Stimulated activated CD4-positive, alpha-beta T cell treated with anti-CD3 and anti-CD28 coated beads, Interleukin-12 subunit alpha, Interleukin-12 subunit beta, amount 100 ng/mL, for 4 hours (primary cell): ENCODE results near the gene KCNB1.
"Not testable (repeated sequence)": the region's sequence is repeated elsewhere in the genome, so short reads cannot be mapped to it uniquely, and the experiment has no call there.

ENCODE experiments used
- DNase-seq: peaks from one replicate; pipeline ENCODE4 v3.0.0-alpha.2; 2020

Gene KCNB1

DNA sequence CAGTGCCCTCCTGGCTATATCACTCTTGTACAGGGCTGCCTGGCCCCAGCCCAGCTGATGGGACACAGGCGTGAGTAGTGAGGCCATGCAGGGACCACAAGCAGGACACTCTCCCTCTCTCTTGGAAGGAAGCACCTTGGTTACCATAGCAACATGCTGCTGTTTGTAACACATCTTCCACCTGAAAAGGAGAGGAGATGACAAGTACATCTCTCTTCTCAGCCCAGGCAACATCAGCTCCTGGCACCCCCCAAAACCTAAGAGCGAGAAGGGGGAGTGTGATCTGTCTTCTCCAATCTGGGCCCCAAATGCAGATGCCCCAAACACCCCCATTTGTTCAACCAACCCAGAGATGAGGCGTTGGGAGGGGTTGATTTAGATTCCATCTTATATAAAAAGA is 49.9 kb downstream of the KCNB1 start:
- no peak for DNase-seq

DNA sequence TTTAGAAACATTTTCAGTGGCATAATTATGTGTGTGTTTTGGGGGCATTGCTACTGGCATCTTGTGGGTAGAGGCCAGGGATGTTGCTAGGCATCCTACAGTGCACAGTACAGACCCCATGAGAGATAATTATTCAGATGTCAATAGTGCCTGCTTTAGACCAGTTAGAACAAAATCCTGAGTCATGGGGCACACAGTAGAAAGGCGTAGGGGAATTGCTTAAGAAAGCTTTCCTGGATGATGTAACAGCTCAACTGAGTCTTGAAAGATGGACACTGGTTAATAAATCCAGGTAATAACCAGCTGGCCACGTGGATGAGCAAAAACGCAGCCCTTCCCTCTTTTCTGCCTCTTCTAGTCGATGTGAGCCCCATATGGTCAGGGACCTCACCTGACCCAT is 51.1 kb downstream of the KCNB1 start:
- no peak for DNase-seq

DNA sequence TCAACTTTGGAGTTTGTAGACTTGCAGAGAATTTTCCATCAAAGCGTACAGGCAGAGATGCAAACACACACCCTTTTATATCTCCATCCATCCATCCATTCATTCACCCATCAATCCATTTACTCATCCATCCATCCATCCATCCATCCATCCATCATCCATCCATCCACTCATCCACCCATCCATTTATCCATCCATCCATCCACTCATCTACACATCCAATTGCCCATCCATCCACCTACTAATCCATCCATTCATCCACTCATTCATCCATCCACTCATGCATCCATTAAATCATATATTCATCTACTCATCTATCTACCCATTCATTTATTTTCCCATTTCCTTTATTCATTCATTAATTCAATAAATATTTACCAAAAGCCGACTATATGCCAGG is 52.1 kb downstream of the KCNB1 start:
- DNase-seq, result no peak

DNA sequence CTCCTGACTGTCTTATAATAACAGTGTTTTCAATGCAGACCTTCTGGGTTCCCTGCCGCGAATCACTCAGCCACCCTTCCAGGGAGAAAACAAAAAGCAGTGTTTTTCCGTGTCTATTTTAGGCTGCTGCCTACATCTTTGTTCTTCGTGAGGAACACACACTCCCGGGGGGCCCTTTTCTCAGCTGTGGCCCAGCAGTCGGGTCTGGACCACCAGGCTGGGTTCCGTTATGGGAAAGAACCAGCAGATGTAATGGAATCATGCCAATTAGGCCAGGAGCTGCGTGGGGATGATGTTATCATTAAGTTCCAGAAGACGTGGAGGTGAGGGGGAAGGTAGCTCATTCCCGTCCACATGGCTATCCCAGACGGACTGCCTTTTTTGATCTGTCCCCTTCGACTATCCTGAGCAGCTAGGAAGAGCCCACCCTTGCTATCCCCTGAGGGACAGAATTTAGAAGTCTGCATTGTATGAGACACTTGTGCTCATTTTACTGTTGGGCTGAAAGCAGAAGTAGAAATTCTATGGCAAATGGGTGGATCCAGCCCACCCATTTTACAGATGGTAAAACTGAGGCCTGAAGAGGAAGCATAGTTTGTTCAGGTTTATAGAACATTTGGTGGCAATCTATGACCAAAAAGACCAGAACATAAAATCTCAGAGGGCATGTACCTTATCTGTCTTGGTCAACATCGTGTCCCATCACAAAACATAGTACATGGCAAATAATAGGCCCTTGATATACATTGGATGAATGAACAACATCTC is 54.5 kb downstream of the KCNB1 start:
- DNase-seq, result no peak

DNA sequence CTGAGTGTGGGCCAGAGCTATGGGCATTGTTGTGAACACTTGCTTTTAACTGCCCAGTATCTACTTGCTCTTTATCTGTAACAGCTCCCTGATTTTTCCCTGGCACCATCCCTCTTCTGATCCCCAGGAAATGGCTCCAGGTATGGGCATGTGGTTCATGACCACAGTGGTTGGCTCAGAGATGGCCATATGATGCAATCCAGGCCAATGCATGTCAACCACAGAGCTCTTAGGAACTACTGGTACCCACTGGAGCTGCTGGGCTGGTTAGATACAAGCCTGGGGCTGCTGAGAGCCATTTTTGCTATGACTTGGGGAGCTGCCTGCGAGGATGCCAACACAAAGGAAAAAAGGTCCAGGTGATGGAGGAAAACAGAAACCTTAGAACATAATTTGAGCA is 55.6 kb downstream of the KCNB1 start:
- no peak for DNase-seq

DNA sequence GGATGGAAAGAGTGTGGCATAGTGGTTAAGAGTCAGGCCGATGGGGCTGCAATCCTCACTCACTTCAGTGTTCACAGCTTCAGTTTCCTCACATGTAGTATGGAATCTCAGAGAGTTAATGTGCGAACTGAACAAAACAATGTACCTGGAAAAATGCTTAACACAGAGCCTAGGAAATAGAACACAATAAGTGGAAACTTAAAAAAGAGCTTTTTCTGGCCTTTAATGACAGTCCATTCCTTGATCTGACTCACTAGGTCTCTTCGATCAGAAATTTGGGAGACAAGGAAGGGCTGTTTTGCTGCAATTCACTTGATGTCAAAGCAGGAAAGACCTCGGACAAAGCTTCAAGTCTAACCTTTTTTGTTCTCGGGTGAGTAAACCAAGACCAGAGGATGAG is 56.1 kb downstream of the KCNB1 start:
- no peak for DNase-seq

DNA sequence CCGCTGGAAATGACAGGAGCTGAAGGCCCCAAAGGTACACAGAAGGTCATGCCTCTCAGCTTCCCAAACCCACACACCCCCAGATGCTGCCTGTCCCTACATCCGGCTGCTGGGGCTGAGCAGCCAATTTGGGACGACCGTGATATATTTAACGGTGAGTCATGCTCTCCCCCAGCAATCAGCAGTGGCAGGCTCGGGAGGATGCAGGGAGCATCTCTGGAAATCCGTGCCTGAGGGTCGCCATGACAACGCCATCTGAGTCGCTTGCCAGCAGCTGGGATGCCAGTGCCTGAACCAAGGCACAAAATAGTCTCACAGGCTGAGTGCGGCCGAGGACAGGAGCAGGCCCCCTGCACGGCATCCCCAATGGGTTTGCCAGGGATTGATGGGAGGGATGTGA is 57.9 kb downstream of the KCNB1 start:
- DNase-seq, result no peak

DNA sequence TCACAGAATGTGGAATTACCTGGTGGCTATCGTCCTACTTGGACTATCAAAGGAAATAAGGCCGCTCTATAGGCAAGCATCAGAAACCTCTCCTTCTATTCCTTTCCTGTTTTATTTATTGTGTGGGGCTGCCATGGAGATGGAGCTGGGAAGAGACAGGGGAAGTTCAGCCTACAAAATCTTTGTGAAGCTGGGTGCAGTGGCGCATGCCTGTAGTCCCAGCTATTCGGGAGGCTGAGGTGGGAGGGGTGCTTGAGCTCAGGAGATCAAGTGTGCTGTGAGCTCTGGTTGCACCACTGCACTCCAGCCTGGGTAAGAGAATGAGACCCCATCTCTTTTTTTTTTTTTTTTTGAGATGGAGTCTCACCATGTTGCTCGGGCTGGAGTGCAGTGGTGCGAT is 60.3 kb downstream of the KCNB1 start:
- no peak for DNase-seq

DNA sequence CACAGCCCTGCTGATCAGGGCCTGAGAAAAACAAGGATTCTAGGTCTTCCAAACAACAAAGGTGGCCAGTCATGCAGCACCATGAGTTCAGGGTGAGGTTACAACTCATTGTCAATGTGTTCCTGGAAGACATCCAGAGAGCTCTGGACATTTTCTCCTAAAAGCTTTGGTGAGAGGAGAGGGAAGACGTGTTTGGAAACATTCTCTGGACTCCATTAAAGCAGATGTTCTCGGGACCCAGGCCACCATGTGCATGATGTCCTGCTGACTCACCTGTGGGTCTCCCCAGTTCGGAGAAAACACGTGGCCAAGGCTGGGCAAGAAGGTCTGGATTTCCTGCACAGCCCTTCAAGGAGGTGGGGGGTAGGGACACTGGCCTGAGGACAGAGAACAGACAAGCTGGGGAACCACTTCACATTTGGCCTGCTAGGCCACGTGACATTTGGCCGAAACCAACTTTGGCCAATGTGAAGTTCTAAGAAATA is 61.6 kb downstream of the KCNB1 start:
- no peak for DNase-seq

DNA sequence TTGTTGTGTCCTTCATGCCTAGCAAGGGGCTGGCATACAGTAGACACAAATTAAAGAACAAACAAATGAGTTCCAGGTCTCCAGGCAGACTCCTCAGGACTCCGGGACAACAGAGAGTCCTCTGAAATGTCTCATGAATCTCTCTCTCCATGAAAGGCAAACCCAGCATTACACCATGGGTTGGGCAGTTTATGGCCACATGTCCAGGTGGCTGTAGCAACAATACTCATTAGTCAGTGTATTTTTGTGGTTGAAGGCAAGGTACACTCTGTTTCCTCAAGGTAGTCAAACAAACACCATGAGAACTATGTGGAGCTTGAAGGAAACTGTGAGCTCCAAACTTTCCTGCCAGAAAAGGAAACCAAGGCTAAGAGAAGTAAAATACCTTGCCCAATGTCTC is 62.2 kb downstream of the KCNB1 start:
- DNase-seq, result no peak

DNA sequence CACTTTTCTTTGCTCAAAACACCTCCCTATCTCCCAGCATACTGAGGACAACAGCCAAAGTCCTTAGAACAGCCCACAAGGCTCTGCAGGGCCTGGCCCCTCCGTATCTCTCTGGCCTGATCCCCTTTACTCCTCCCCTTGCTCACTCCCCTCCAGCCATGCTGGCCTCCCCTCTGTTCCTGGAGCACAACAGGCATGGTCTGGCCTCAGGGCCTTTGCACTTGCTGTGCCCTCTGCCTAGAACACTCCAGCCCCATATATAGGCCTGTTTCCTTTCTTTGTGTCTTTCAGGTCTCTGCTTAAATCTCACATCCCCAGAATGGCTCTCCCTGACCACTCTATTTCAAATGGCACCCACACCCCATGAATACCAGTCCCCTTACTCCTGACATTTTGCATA is 62.7 kb downstream of the KCNB1 start:
- DNase-seq, result no peak

DNA sequence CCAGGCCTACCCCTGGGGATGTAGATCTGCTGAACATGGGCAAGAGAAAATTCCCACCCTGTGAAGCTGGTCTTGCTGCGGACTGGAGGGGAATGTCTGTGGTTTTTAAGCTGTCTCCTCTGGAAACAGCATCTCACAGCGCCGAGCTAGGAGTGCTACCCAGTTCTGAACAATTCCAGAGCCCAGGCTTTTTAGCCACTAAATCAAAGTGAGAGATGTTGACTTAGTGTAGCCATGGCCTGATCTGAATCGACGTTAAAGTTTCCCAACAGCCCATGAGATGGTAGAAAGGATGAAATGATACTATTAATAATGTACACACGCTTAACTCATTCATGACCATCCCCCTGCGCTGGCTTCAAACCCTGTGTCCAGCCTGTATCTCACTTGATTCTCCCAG is 63.7 kb downstream of the KCNB1 start:
- DNase-seq, result no peak

DNA sequence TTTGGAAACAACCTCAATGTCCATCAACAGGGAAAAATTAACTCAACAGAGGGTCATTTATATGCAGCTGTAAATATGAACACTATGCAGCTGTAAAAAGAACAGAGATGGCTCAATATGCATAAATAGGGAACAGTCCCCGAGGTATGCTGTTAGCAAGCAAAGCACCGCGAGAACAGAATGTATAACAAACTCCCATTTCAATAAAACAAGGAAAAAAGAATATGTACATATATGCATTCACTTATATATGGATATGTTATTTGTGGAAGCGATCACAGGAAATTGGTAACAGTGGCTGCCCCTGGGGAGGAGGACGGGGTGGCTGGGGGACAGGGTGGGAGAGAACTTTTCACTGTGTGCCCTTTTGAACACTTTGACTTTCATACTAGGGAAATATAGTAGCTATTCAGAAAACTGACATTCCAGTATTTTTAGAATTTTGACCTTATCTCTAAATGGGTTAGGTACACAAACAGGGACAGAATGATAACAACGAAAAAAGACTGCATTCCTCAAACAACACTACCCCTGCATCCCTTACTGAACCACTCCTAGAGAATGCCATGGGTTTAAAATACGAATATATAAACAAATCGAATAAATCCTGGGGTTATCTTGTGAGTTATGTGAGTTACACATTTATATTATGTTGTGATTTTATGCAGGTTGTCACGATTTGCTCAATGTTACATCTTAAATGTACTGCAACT is 64.5 kb downstream of the KCNB1 start:
- no peak for DNase-seq

DNA sequence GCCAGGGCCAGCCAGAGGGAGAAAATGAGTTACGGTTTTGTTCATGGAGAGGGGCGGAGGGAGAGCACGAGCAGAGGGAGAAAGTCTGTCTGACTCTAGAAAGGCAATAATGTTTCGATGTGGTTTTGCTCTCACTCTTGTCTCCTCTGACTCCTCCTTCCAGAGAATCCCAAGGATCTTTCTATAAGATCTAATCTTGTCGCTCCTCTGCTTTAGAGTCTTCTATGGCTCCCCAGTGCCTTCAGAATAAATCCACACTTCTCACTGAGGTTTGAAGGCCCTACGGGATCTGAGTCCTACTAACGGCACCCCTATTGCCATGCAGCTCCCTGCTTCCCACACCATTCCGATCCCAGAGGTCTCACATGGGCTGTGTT is 66.8 kb downstream of the KCNB1 start:
- no peak for DNase-seq

DNA sequence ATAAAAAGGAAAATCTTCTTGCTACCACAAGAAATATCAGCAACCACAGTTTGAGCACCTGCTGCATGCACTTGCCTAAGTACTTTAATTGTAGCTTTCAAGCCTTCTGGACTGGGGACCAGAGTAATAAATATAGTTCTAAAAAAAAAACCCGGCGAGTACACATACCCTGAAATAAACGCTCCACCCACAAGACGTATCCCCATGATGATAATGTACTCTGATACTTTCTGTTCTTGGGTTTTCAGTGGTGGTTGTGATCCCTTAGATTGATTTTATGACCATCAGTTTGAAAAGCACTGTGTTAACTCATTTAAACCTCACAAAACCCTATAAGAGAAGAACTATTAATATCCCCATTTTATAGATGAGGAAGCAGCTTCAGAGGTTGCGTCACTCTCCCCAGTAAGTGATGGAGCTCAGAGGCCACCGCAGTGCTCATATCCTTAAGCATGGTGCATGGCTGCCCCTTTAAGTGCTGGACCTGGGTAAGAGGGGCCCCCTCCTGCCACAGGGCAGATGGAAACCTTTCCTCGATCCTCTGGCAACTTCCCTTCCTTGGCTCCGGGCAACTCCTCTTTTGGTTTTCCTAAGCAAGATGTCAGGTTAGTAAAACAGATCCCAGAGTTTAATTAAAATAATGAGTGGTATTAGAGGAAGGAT is 67.3 kb downstream of the KCNB1 start:
- no peak for DNase-seq

DNA sequence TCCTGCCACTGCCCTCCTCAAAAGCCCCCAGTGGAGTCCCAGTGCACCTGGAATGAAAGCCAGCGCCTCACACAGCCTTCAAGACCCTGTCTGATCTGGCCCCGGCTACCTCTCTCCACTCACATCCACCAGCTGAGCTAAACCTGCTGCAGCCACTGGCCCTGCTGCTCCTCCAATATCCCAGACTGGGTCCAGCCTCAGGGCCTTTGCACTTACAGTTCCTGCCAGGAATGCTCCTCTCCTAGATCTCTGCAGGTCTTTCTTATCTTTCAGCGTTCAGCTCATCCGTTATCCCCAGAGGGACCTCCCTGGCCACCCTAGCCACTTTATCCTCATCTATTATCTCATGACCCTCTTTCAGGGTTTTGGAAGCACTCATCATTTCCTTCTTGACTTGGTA is 68.8 kb downstream of the KCNB1 start:
- DNase-seq, result no peak

DNA sequence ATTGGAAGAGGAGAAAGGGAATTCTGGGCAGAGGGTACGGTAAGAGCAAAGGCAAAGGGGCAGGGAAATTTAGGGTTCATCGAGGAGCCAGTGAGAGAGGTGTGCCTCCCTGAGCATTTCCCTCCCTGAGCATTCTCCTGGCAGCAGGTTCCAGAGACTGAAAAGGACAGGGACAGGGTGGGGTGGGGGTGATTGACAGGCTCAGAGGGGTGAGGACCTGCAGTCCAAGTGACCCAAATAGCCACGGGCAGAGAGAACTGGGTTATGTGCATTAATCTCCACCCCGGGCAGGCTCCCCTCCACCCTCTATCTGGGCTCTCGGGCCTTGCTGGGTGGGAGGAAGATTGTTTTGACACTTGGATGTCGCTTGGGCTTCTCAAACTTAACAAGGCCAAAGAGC is 69.5 kb downstream of the KCNB1 start:
- no peak for DNase-seq

DNA sequence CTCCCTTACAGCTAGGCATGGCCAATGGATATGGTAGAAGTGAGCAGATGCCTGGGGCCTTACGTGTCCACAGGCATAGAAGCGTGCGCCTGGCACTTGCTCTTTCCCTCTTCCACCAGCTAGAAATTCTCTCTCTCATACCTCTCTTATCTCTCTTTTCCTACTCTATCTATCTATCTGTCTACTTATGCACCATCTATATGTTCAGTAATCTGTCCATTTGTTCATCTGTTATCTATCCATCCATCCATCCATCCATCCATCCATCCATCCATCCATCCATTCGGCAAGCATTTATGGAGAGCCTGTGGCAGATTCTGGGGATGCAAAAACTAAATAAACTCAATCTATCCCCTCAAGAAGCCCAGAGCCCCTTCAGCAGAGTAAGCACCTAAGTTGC is 70.2 kb downstream of the KCNB1 start:
- no peak for DNase-seq

DNA sequence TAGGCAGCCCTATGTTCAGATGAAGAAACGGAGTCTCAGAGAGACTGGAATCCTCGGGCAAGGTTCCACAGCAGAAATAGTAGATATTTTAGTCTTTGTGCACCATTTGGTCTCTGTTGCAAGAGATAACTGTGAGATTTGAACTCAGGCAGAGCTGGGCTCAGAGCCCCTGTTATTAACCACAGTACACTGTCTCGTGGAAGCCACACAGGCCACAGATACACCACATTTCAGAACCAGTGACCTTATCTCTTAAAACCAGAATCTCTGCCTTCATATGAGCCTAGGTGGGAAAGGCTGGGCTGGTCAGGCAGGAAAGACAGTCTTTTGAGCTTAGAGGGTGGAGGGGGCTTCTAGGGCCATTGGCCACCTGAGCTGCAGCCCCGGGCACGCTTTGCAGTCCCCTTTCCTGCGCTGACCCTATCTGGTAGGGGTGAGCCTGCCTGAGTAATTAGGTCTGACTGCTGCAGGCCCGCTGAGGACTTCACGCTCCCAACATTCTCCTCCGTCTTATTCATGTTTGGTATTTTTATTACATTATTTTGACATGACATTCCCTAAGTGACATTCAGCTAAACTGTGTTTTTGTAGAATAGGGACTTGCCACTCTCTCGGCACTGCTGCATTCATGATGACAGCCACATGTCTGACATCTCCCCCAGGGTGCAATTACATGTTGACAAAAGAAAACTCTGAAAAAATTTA is 71.1 kb downstream of the KCNB1 start:
- no peak for DNase-seq

DNA sequence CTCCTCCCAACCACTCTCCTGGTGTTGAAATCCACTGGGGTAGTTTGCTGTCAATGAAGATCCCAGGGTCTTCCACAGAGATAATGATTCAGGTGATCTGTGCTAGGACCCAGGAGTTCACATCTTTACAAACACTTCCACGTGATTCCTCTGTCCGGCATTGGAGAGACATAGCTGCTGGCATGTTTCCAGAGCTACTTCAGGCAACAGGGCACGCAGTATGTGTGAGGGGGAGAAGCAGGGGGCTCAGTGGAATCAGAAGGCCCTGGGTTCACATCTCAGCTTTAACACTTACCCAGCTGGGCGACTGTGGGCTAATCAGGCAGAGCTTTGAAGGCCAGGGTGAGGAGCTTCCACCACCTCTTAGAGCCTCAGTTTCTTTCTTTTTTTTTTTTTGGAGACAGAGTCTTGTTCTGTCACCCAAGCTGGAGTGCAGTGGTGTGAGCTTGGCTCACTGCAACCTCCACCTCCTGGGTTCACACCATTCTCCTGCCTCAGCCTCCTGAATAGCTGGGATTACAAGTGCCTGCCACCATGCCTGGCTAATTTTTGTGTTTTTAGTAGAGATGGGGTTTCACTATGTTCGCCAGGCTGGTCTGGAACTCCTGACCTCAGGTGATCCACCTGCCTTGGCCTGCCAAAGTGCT is 72.4 kb downstream of the KCNB1 start:
- not testable (repeated sequence) for DNase-seq

DNA sequence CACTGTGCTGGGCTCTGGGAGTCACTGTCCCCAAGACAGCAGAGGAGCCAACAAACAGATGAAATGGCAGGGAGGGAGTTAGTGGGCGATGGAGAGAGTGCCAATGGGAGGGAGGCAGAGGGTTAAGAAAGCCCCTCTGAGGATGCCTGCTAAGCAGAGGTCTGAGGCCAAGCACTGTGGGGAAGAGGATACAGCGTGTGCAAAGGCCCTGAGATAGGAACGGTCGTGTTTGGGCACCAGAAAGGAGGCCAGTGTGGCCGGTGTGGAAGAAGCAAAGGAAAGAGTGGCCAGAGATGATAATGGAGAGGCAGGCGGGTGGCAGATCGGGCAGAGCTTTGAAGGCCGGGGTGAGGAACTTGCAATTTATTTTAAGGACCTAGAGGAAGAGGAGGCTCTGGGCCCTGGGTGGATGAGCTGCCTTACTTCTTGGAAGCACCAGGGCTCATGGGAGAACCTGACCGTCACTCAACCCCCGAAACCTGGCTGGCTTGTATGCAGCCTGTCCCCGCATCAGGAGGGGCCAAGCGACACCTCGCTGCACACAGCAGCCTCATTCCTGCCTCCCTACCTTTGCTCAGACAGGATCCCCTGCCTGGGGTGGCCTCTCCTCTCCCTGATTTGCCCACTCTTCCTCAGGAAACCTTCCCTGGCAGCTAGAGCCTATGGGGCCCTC is 73.0 kb downstream of the KCNB1 start:
- no peak for DNase-seq

DNA sequence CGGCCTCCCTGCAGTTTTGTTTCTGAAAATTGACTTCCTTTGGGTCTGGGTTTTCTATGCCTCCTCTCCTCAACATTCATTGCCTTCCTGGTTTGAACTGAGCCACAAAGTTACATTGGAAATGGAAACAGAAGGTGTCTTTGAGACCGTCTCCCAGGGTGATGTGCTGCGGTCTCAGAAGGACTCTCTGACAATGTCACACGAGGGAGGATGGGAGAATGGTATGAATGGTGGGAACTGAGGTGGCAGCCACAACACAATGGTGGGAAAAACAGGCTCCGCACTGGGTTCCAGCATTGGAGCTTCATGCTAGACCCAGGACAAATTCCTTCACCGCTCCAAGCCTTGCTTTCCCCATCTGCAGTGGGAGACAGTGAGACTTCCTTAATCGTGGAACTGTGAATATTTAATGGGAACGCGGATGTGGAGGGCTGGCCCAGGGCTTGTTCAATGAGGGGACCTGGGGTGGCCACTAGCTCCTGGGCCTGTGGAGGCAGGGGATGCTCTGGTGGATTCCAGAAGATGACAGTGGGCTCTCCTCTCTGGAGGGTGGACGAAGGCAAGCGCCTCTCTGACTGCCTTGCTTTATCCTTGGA is 73.9 kb downstream of the KCNB1 start:
- DNase-seq, result no peak
